Karpas-422 (cell line): ENCODE results near the gene RPS6KL1. TPM values are rescaled to one million over a fixed set of nuclear protein-coding genes. Genes with fewer than 3 reads are reported as not detected.

Experiments
- DNase-seq: peaks from one replicate; pipeline ENCODE4 v3.0.0-alpha.2; 2015
- H2AFZ ChIP-seq: fragments of 200-600 bp; sonication (generic); 2 replicates; pipeline ENCODE4 v1.6.1; 2014; ENCODE audit warnings: antibody characterized with exemption, low read length, mixed read lengths
- H3K27ac ChIP-seq: fragments of 200-600 bp; sonication (generic); 2 replicates; pipeline ENCODE4 v1.5.1; 2014; ENCODE audit warnings: mild to moderate bottlenecking, low read length, moderate library complexity
- H3K27me3 ChIP-seq: fragments of 200-600 bp; sonication (generic); 2 replicates; pipeline ENCODE4 v1.6.1; 2014; ENCODE audit warnings: low read length, mixed read lengths
- H3K36me3 ChIP-seq: fragments of 200-600 bp; sonication (generic); 2 replicates; pipeline ENCODE4 v1.6.1; 2014; ENCODE audit warnings: low read length, mixed read lengths; ENCODE audit not compliant: insufficient read depth
- H3K4me1 ChIP-seq: fragments of 200-600 bp; sonication (generic); 2 replicates; pipeline ENCODE4 v1.6.1; 2014; ENCODE audit warnings: mild to moderate bottlenecking, low read length, mixed read lengths
- H3K4me2 ChIP-seq: fragments of 200-600 bp; sonication (generic); 2 replicates; pipeline ENCODE4 v1.6.1; 2014; ENCODE audit warnings: low read length, low read depth, mild to moderate bottlenecking; ENCODE audit not compliant: poor library complexity, severe bottlenecking
- H3K4me3 ChIP-seq: fragments of 200-600 bp; sonication (generic); 2 replicates; pipeline ENCODE4 v1.5.1; 2014; ENCODE audit warnings: mild to moderate bottlenecking, antibody characterized with exemption, low read length, mixed read lengths
- H3K79me2 ChIP-seq: fragments of 200-600 bp; sonication (generic); 2 replicates; pipeline ENCODE4 v1.6.1; 2014; ENCODE audit warnings: mild to moderate bottlenecking, low read length, mixed read lengths
- H3K9ac ChIP-seq: fragments of 200-600 bp; sonication (generic); 2 replicates; pipeline ENCODE4 v1.6.0; 2014; ENCODE audit warnings: low read length
- H3K9me2 ChIP-seq: fragments of 200-600 bp; sonication (generic), shearing (Covaris generic); replicated peaks from 2 replicates; pipeline ENCODE4 v1.6.0; 2014; ENCODE audit warnings: mild to moderate bottlenecking, low read length, moderate library complexity; ENCODE audit not compliant: insufficient read depth
- H3K9me3 ChIP-seq: fragments of 300-700, 200-600 bp; sonication (generic); 2 replicates; pipeline ENCODE4 v1.6.1; 2014; ENCODE audit warnings: low read length, mixed read lengths
- H4K20me1 ChIP-seq: fragments of 200-600 bp; sonication (generic); 2 replicates; pipeline ENCODE4 v1.6.1; 2014; ENCODE audit warnings: mild to moderate bottlenecking, antibody characterized with exemption, low read length, low read depth; ENCODE audit not compliant: insufficient read depth
- total RNA-seq: library from RNA; depleted of rRNA; stranded (reverse); fragments of >200 nt; shearing (Covaris generic); gene quantifications from 2 replicates; pipeline ENCODE4 v1.2.3, GENCODE V29; 2014; ENCODE audit warnings: low replicate concordance

Gene RPS6KL1
- total RNA-seq, 1 experiment from 2014 or later = 34.3 TPM

- H3K27ac ChIP-seq = peak overlapping the region; percentile 90
- peaks cover 60% of the 10 kb centered on the region for H3K4me1 ChIP-seq
- peaks cover 68% of the 10 kb centered on the region for H3K36me3 ChIP-seq
Measured at GRCh38 chr14:74902941-74903705, 19.9 kb downstream of the RPS6KL1 start.

GRCh38 chr14:74898694-74899093, 24.4 kb downstream of the RPS6KL1 start:
- Histone ChIP-seq H3K4me2 (no peak overlapping the region), H4K20me1 (no peaks in the 10 kb centered on the region), H3K79me2 (peaks cover 9% of the 10 kb centered on the region), H3K9me3 (no peaks in the 10 kb centered on the region), H3K4me1 (peaks cover 31% of the 10 kb centered on the region), H3K27ac (no peak overlapping the region), H3K36me3 (peaks cover 85% of the 10 kb centered on the region), H2AFZ (no peak overlapping the region), H3K4me3 (no peak overlapping the region), H3K9ac (no peak overlapping the region), H3K27me3 (no peaks in the 10 kb centered on the region), H3K9me2 (no peaks in the 10 kb centered on the region)
- DNase-seq = no peak

More at GRCh38 chr14:74902941-74903705, 19.9 kb downstream of the RPS6KL1 start:
- Histone ChIP-seq H3K9me3 (no peaks in the 10 kb centered on the region), H3K9me2 (no peaks in the 10 kb centered on the region), H3K9ac (peak overlapping the region; percentile 69), H2AFZ (no peak overlapping the region), H3K79me2 (no peaks in the 10 kb centered on the region), H3K27me3 (no peaks in the 10 kb centered on the region), H3K4me3 (peak overlapping the region; percentile 61; the same call in 1 of the 2 replicates), H3K4me2 (peak overlapping the region; percentile 85), H4K20me1 (no peaks in the 10 kb centered on the region)
- peak; percentile 70 for DNase-seq

- H3K27ac ChIP-seq = no peak overlapping the region
- H3K36me3 ChIP-seq = peaks cover 89% of the 10 kb centered on the region
- no peaks in the 10 kb centered on the region for H3K27me3 ChIP-seq
- DNase-seq = no peak
- peaks cover 9% of the 10 kb centered on the region for H3K79me2 ChIP-seq
- no peak overlapping the region for H2AFZ ChIP-seq
- peaks cover 31% of the 10 kb centered on the region for H3K4me1 ChIP-seq
- no peaks in the 10 kb centered on the region for H3K9me3 ChIP-seq
- H3K4me3 ChIP-seq = no peak overlapping the region
- no peaks in the 10 kb centered on the region for H4K20me1 ChIP-seq
- no peaks in the 10 kb centered on the region for H3K9me2 ChIP-seq
- H3K9ac ChIP-seq = no peak overlapping the region
- H3K4me2 ChIP-seq = no peak overlapping the region
Measured at GRCh38 chr14:74898083-74898482, 25.0 kb downstream of the RPS6KL1 start.

- no peak for DNase-seq
- no peak overlapping the region for H3K4me3 ChIP-seq
Measured at GRCh38 chr14:74897642-74898041, 25.4 kb downstream of the RPS6KL1 start.

GRCh38 chr14:74896400-74896799, 26.7 kb downstream of the RPS6KL1 start:
- no peak overlapping the region for H2AFZ ChIP-seq
- peaks cover 9% of the 10 kb centered on the region for H3K79me2 ChIP-seq
- DNase-seq = no peak
- no peaks in the 10 kb centered on the region for H3K27me3 ChIP-seq
- no peak overlapping the region for H3K4me2 ChIP-seq
- peaks cover 29% of the 10 kb centered on the region for H3K4me1 ChIP-seq
- no peak overlapping the region for H3K27ac ChIP-seq
- H4K20me1 ChIP-seq = 0 out of 2 replicates have a peak, but pooled peaks cover under 1% of the 10 kb centered on the region
- H3K4me3 ChIP-seq = no peak overlapping the region
- H3K9me2 ChIP-seq = no peaks in the 10 kb centered on the region
- H3K9me3 ChIP-seq = no peaks in the 10 kb centered on the region
- peaks cover 90% of the 10 kb centered on the region for H3K36me3 ChIP-seq
- no peak overlapping the region for H3K9ac ChIP-seq

More at GRCh38 chr14:74897642-74898041, 25.4 kb downstream of the RPS6KL1 start:
- Histone ChIP-seq H3K4me1 (peaks cover 31% of the 10 kb centered on the region), H3K9me2 (no peaks in the 10 kb centered on the region), H3K9me3 (no peaks in the 10 kb centered on the region), H3K4me2 (no peak overlapping the region), H3K79me2 (peaks cover 9% of the 10 kb centered on the region), H4K20me1 (no peaks in the 10 kb centered on the region), H3K9ac (no peak overlapping the region), H2AFZ (no peak overlapping the region), H3K27me3 (no peaks in the 10 kb centered on the region), H3K36me3 (peaks cover 91% of the 10 kb centered on the region), H3K27ac (no peak overlapping the region)

GRCh38 chr14:74893614-74894091, 29.4 kb downstream of the RPS6KL1 start:
- no peak for DNase-seq
- H3K9ac ChIP-seq = no peak overlapping the region
- H4K20me1 ChIP-seq = 0 out of 2 replicates have a peak, but pooled peaks cover 2% of the 10 kb centered on the region
- no peaks in the 10 kb centered on the region for H3K27me3 ChIP-seq
- H3K36me3 ChIP-seq = peaks cover 84% of the 10 kb centered on the region
- H3K79me2 ChIP-seq = peaks cover 19% of the 10 kb centered on the region
- no peak overlapping the region for H3K4me2 ChIP-seq
- H3K9me2 ChIP-seq = no peaks in the 10 kb centered on the region
- H2AFZ ChIP-seq = no peak overlapping the region
- no peak overlapping the region for H3K4me3 ChIP-seq
- H3K27ac ChIP-seq = no peak overlapping the region
- H3K4me1 ChIP-seq = peaks cover 27% of the 10 kb centered on the region
- H3K9me3 ChIP-seq = no peaks in the 10 kb centered on the region

GRCh38 chr14:74892745-74893144, 30.3 kb downstream of the RPS6KL1 start:
- DNase-seq = no peak
- 0 out of 2 replicates have a peak, but pooled peaks cover 10% of the 10 kb centered on the region for H4K20me1 ChIP-seq
- H2AFZ ChIP-seq = no peak overlapping the region
- no peaks in the 10 kb centered on the region for H3K9me3 ChIP-seq
- no peak overlapping the region for H3K4me2 ChIP-seq
- no peaks in the 10 kb centered on the region for H3K9me2 ChIP-seq
- no peak overlapping the region for H3K27ac ChIP-seq
- no peak overlapping the region for H3K4me3 ChIP-seq
- H3K36me3 ChIP-seq = peaks cover 81% of the 10 kb centered on the region
- H3K4me1 ChIP-seq = peaks cover 27% of the 10 kb centered on the region
- no peaks in the 10 kb centered on the region for H3K27me3 ChIP-seq
- H3K79me2 ChIP-seq = peaks cover 28% of the 10 kb centered on the region
- no peak overlapping the region for H3K9ac ChIP-seq

- H3K36me3 ChIP-seq = peaks cover 73% of the 10 kb centered on the region
- no peak overlapping the region for H3K27ac ChIP-seq
- H3K4me2 ChIP-seq = no peak overlapping the region
- no peak overlapping the region for H3K4me3 ChIP-seq
- no peak overlapping the region for H3K9ac ChIP-seq
- peaks cover 27% of the 10 kb centered on the region for H3K4me1 ChIP-seq
- DNase-seq = no peak
- no peaks in the 10 kb centered on the region for H3K9me3 ChIP-seq
- peaks cover 36% of the 10 kb centered on the region for H3K79me2 ChIP-seq
- 0 out of 2 replicates have a peak, but pooled peaks cover 13% of the 10 kb centered on the region for H4K20me1 ChIP-seq
- no peaks in the 10 kb centered on the region for H3K9me2 ChIP-seq
- H2AFZ ChIP-seq = no peak overlapping the region
- H3K27me3 ChIP-seq = no peaks in the 10 kb centered on the region
Measured at GRCh38 chr14:74891870-74892269, 31.2 kb downstream of the RPS6KL1 start.
